Loucy (cell line): Measurements from ENCODE around the gene SPATA32.

Experiments
- CTCF ChIP-seq: fragments of 200-600 bp; sonication (generic); conservative IDR thresholded peaks from 2 replicates; pipeline ENCODE4 v1.5.1; 2014; ENCODE audit warnings: mild to moderate bottlenecking, antibody characterized with exemption, low read length
- EZH2phosphoT487 ChIP-seq: fragments of 200-600 bp; IDR thresholded peaks from 2 replicates; pipeline ENCODE4 v1.6.1; 2018; ENCODE audit warnings: antibody characterized with exemption, mild to moderate bottlenecking, moderate library complexity, borderline replicate concordance

- TF ChIP-seq CTCF (no peak), EZH2phosphoT487 (no peak)
These were observed 28.4 kb upstream of the SPATA32 start for GRCh38 chr17:45290269-45290765.
